Hepatocyte (in vitro differentiated cells): ENCODE data around the gene ELAVL2. TPM values are rescaled to one million over a fixed set of nuclear protein-coding genes. Genes with fewer than 3 reads are reported as not detected.

Experiments
- DNase-seq: peaks from one replicate; pipeline ENCODE4 v3.0.0-alpha.2; 2016; ENCODE audit warnings: low spot score
- H2AFZ ChIP-seq: fragments of 200-600 bp; sonication (generic); 2 replicates; pipeline ENCODE4 v1.6.0; 2016; ENCODE audit warnings: antibody characterized with exemption, mild to moderate bottlenecking
- H3K27ac ChIP-seq: fragments of 200-600 bp; sonication (generic); 2 replicates; pipeline ENCODE4 v1.5.1; 2016; ENCODE audit warnings: mild to moderate bottlenecking
- H3K27me3 ChIP-seq: fragments of 200-600 bp; sonication (generic); 2 replicates; pipeline ENCODE4 v1.6.1; 2016
- H3K36me3 ChIP-seq: fragments of 200-600 bp; sonication (generic); replicated peaks from 2 replicates; pipeline ENCODE4 v1.5.1; 2016; ENCODE audit warnings: low read depth; ENCODE audit not compliant: insufficient read depth
- H3K4me1 ChIP-seq: fragments of 200-600 bp; sonication (generic); 2 replicates; pipeline ENCODE4 v1.5.1; 2016; ENCODE audit warnings: mild to moderate bottlenecking, moderate library complexity; ENCODE audit not compliant: insufficient read depth
- H3K4me2 ChIP-seq: fragments of 200-600 bp; sonication (generic); 2 replicates; pipeline ENCODE4 v1.6.0; 2016
- H3K4me3 ChIP-seq: fragments of 200-600 bp; sonication (generic); 2 replicates; pipeline ENCODE4 v1.5.1; 2016; ENCODE audit warnings: mild to moderate bottlenecking
- H3K79me2 ChIP-seq: fragments of 200-600 bp; sonication (generic); 2 replicates; pipeline ENCODE4 v1.6.0; 2017; ENCODE audit warnings: mild to moderate bottlenecking
- H3K9me2 ChIP-seq: fragments of 200-600 bp; sonication (generic); replicated peaks from 2 replicates; pipeline ENCODE4 v1.6.0; 2017; ENCODE audit warnings: mild to moderate bottlenecking; ENCODE audit not compliant: insufficient read depth
- H3K9me3 ChIP-seq: fragments of 200-600 bp; sonication (generic); 2 replicates; pipeline ENCODE4 v1.5.1; 2016; ENCODE audit warnings: low read depth, mild to moderate bottlenecking
- H4K20me1 ChIP-seq: fragments of 200-600 bp; sonication (generic); 2 replicates; pipeline ENCODE4 v1.6.0; 2016; ENCODE audit warnings: mild to moderate bottlenecking; ENCODE audit not compliant: insufficient read depth, poor library complexity, severe bottlenecking
- CTCF ChIP-seq: fragments of 200-600 bp; sonication (generic); IDR thresholded peaks from 2 replicates; pipeline ENCODE4 v1.5.1; 2016; ENCODE audit warnings: antibody characterized with exemption, mild to moderate bottlenecking; ENCODE audit not compliant: poor library complexity
- EZH2 ChIP-seq: fragments of 200-600 bp; sonication (generic); IDR thresholded peaks from 2 replicates; pipeline ENCODE4 v1.6.1; 2016; ENCODE audit warnings: antibody characterized with exemption, mild to moderate bottlenecking, borderline replicate concordance
- EZH2phosphoT487 ChIP-seq: fragments of 200-600 bp; sonication (generic); IDR thresholded peaks from one replicate; pipeline ENCODE4 v1.6.1; 2018; ENCODE audit warnings: antibody characterized with exemption, mild to moderate bottlenecking, low read depth, moderate library complexity; ENCODE audit not compliant: unreplicated experiment, severe bottlenecking
- WGBS: methylation state at CpG from one replicate; pipeline ENCODE4 v1.1.6; 2016; ENCODE audit warnings: low lambda C conversion rate; ENCODE audit errors: missing lambda C conversion rate; 5-methylcytosine and 5-hydroxymethylcytosine counted together
- polyA plus RNA-seq: library from polyadenylated mRNA; unstranded; fragments of >200 nt; fragmentation: Nextera tagmentation; extraction: Ambion mirVana; gene quantifications from 2 replicates; pipeline ENCODE4 v1.2.1, GENCODE V29; 2016
- total RNA-seq: library from RNA; depleted of rRNA; stranded (reverse); fragments of >200 nt; gene quantifications from 2 replicates; pipeline ENCODE4 v1.2.3, GENCODE V29; 2014

The ELAVL2 gene
- total and polyA plus RNA-seq, 2 experiments from 2014 or later, result 0.93 TPM; not detected in 1

- no peaks in the 10 kb centered on the region for H3K9me3 ChIP-seq
- no peaks in the 10 kb centered on the region for H3K36me3 ChIP-seq
- H3K4me1 ChIP-seq, result no peaks in the 10 kb centered on the region
- no peak for TF ChIP-seq EZH2phosphoT487
- no peak for TF ChIP-seq EZH2
- no peak overlapping the region for H3K27ac ChIP-seq
- H3K4me3 ChIP-seq, result no peak overlapping the region
- no peaks in the 10 kb centered on the region for H3K27me3 ChIP-seq
- WGBS, result 77% methylated on average over 2 of the region's 2 CpGs
- no peak for DNase-seq
- H3K4me2 ChIP-seq, result no peak overlapping the region
- H3K9me2 ChIP-seq, result no peaks in the 10 kb centered on the region
- H3K79me2 ChIP-seq, result no peaks in the 10 kb centered on the region
- no peaks in the 10 kb centered on the region for H4K20me1 ChIP-seq
- H2AFZ ChIP-seq, result no peak overlapping the region
Observed at GRCh38 chr9:23700359-23700758, 125.7 kb downstream of the ELAVL2 start.

GRCh38 chr9:23698161-23698560 is 127.9 kb downstream of the ELAVL2 start:
- H3K4me1 ChIP-seq, result no peaks in the 10 kb centered on the region
- H3K27ac ChIP-seq, result no peak overlapping the region
- H3K9me3 ChIP-seq, result no peaks in the 10 kb centered on the region
- DNase-seq, result no peak
- no peaks in the 10 kb centered on the region for H3K27me3 ChIP-seq
- TF ChIP-seq EZH2phosphoT487 (no peak), CTCF (no peak), EZH2 (no peak)
- H4K20me1 ChIP-seq, result no peaks in the 10 kb centered on the region
- H3K79me2 ChIP-seq, result no peaks in the 10 kb centered on the region
- 68% methylated on average over 1 of the region's 1 CpG for WGBS
- no peak overlapping the region for H2AFZ ChIP-seq
- no peak overlapping the region for H3K4me2 ChIP-seq
- no peak overlapping the region for H3K4me3 ChIP-seq
- H3K9me2 ChIP-seq, result no peaks in the 10 kb centered on the region
- H3K36me3 ChIP-seq, result no peaks in the 10 kb centered on the region

GRCh38 chr9:23695572-23695971 is 130.5 kb downstream of the ELAVL2 start:
- Histone ChIP-seq H3K36me3 (no peaks in the 10 kb centered on the region), H3K4me2 (no peak overlapping the region), H3K27me3 (no peaks in the 10 kb centered on the region), H3K4me3 (no peak overlapping the region), H4K20me1 (no peaks in the 10 kb centered on the region), H2AFZ (no peak overlapping the region), H3K9me2 (no peaks in the 10 kb centered on the region), H3K9me3 (no peaks in the 10 kb centered on the region), H3K79me2 (no peaks in the 10 kb centered on the region), H3K4me1 (no peaks in the 10 kb centered on the region), H3K27ac (no peak overlapping the region)
- no peak for DNase-seq
- TF ChIP-seq EZH2phosphoT487, result no peak
- WGBS, result 90% methylated on average over 5 of the region's 5 CpGs

DNA sequence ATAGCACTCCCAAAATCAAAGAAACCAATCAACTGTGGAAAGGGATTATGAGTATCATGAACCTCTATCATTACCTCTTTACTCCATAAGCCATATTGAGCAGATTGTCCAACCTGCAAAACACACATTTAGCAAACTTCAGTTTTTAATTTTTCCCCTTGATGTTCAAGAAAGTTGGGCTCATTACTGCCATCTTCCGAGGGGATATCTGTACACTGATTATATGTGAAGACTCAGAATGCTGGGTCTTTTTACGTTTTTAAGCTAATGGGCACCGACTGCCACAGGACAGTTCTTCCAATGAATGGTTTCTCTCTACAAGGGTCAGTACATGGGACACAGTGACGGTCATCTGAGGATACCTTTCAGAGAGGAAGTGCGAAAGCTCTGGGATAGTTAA is 132.7 kb downstream of the ELAVL2 start:
- Histone ChIP-seq H3K9me3 (no peaks in the 10 kb centered on the region), H3K36me3 (no peaks in the 10 kb centered on the region), H3K27ac (no peak overlapping the region), H3K9me2 (no peaks in the 10 kb centered on the region), H3K4me2 (no peak overlapping the region), H3K4me3 (no peak overlapping the region), H3K27me3 (no peaks in the 10 kb centered on the region), H3K79me2 (no peaks in the 10 kb centered on the region), H3K4me1 (no peaks in the 10 kb centered on the region), H4K20me1 (no peaks in the 10 kb centered on the region), H2AFZ (no peak overlapping the region)
- TF ChIP-seq EZH2 (no peak), EZH2phosphoT487 (no peak), CTCF (no peak)
- DNase-seq, result no peak
- WGBS, result 92% methylated on average over 5 of the region's 5 CpGs

GRCh38 chr9:23686896-23687295 is 139.1 kb downstream of the ELAVL2 start:
- no peaks in the 10 kb centered on the region for H3K36me3 ChIP-seq
- H3K4me3 ChIP-seq, result no peak overlapping the region
- H2AFZ ChIP-seq, result no peak overlapping the region
- no peaks in the 10 kb centered on the region for H3K27me3 ChIP-seq
- H4K20me1 ChIP-seq, result no peaks in the 10 kb centered on the region
- H3K9me2 ChIP-seq, result no peaks in the 10 kb centered on the region
- H3K9me3 ChIP-seq, result no peaks in the 10 kb centered on the region
- no peaks in the 10 kb centered on the region for H3K79me2 ChIP-seq
- no peak for DNase-seq
- no peak overlapping the region for H3K4me2 ChIP-seq
- 87% methylated on average over 1 of the region's 1 CpG for WGBS
- H3K27ac ChIP-seq, result no peak overlapping the region
- no peaks in the 10 kb centered on the region for H3K4me1 ChIP-seq
- TF ChIP-seq EZH2, result no peak
- no peak for TF ChIP-seq EZH2phosphoT487
- no peak for TF ChIP-seq CTCF
